GM19395 (cell line): ENCODE measurements around the gene KRT72.
"Not testable (repeated sequence)": the region's sequence is repeated elsewhere in the genome, so short reads cannot be mapped to it uniquely, and the experiment has no call there.

Experiments
- ATAC-seq: cut with Tn5 transposase; IDR thresholded peaks from one replicate; pipeline ENCODE4 v1.9.1; 2021; ENCODE audit warnings: mild to moderate bottlenecking, moderate library complexity; ENCODE audit not compliant: unreplicated experiment

Gene KRT72

GRCh38 chr12:52608826-52609630 lies 7.8 kb upstream of the KRT72 start:
- ATAC-seq = no peak

- no peak for ATAC-seq
Measured at GRCh38 chr12:52608161-52608560, 6.9 kb upstream of the KRT72 start.

GRCh38 chr12:52607314-52607713 lies 6.1 kb upstream of the KRT72 start:
- no peak for ATAC-seq

GRCh38 chr12:52606581-52607218 lies 5.4 kb upstream of the KRT72 start:
- ATAC-seq = no peak

GRCh38 chr12:52606096-52606495 lies 4.8 kb upstream of the KRT72 start:
- ATAC-seq = no peak

GRCh38 chr12:52605542-52605941 lies 4.3 kb upstream of the KRT72 start:
- ATAC-seq = no peak

GRCh38 chr12:52604859-52605258 lies 3.6 kb upstream of the KRT72 start:
- no peak for ATAC-seq

- ATAC-seq = no peak
Measured at GRCh38 chr12:52603314-52603713, 2.1 kb upstream of the KRT72 start.

GRCh38 chr12:52602552-52602951 lies 1.3 kb upstream of the KRT72 start:
- ATAC-seq = no peak

- no peak for ATAC-seq
Measured at GRCh38 chr12:52601671-52602070, 408 bp upstream of the KRT72 start.

- no peak for ATAC-seq
Measured at GRCh38 chr12:52600475-52600874, 788 bp downstream of the KRT72 start.

GRCh38 chr12:52600071-52600470 lies 1.2 kb downstream of the KRT72 start:
- no peak for ATAC-seq

GRCh38 chr12:52598966-52599365 lies 2.3 kb downstream of the KRT72 start:
- no peak for ATAC-seq

GRCh38 chr12:52594237-52594636 lies 7.0 kb downstream of the KRT72 start:
- ATAC-seq = not testable (repeated sequence)

GRCh38 chr12:52591521-52591920 lies 9.7 kb downstream of the KRT72 start:
- ATAC-seq = no peak

GRCh38 chr12:52590021-52590420 lies 11.2 kb downstream of the KRT72 start:
- no peak for ATAC-seq

GRCh38 chr12:52587563-52587962 lies 13.7 kb downstream of the KRT72 start:
- ATAC-seq = no peak

- ATAC-seq = no peak
Measured at GRCh38 chr12:52585946-52586345, 15.3 kb downstream of the KRT72 start.

- no peak for ATAC-seq
Measured at GRCh38 chr12:52585066-52585465, 16.2 kb downstream of the KRT72 start.

GRCh38 chr12:52584156-52584682 lies 17.0 kb downstream of the KRT72 start:
- no peak for ATAC-seq

- no peak for ATAC-seq
Measured at GRCh38 chr12:52582971-52583456, 18.2 kb downstream of the KRT72 start.

GRCh38 chr12:52582486-52582885 lies 18.8 kb downstream of the KRT72 start:
- ATAC-seq = no peak
